HEK293T (cell line): ENCODE measurements around the gene JAG1.

Experiments
- BHLHE40 ChIP-seq: fragments of 450-650 bp; IDR thresholded peaks from 2 replicates; pipeline ENCODE4 v1.6.1; 2016; ENCODE audit warnings: mild to moderate bottlenecking, moderate library complexity, borderline replicate concordance
- FOXA1 ChIP-seq: fragments of 450-650 bp; IDR thresholded peaks from 2 replicates; pipeline ENCODE4 v1.6.1; 2016; ENCODE audit warnings: mild to moderate bottlenecking
- FOXK2 ChIP-seq: fragments of 450-650 bp; IDR thresholded peaks from 2 replicates; pipeline ENCODE4 v1.6.1; 2016; ENCODE audit warnings: mild to moderate bottlenecking
- HDGF ChIP-seq: fragments of 450-650 bp; IDR thresholded peaks from 2 replicates; pipeline ENCODE4 v1.6.1; 2017; ENCODE audit warnings: antibody characterized with exemption, borderline replicate concordance
- SP1 ChIP-seq: fragments of 450-650 bp; IDR thresholded peaks from 2 replicates; pipeline ENCODE4 v1.6.1; 2017

- no peak for TF ChIP-seq HDGF
- no peak for TF ChIP-seq BHLHE40
- no peak for TF ChIP-seq FOXA1
- no peak for TF ChIP-seq FOXK2
- no peak for TF ChIP-seq SP1
These were observed 48.2 kb upstream of the JAG1 start for GRCh38 chr20:10721976-10722375.
